ENCODE measurements around the gene GIT1. TPM values are rescaled to one million over a fixed set of nuclear protein-coding genes. Genes with fewer than 3 reads are reported as not detected.

GIT1 gene
- total RNA-seq, 2 donors from 2014 or later, result 30.8 to 33.2 TPM

GRCh38 chr17:29585080-29585751 lies 4.2 kb downstream of the GIT1 start:
- intact Hi-C loops (cut with DNase I, micrococcal nuclease), result no loop called here

GRCh38 chr17:29584452-29585079 lies 4.9 kb downstream of the GIT1 start:
- intact Hi-C loops (cut with DNase I, micrococcal nuclease), result no loop called here
- ATAC-seq, result no peak
- DNase-seq, result peak in 1 of 2 donors; percentile 12

More at GRCh38 chr17:29585080-29585751, 4.2 kb downstream of the GIT1 start:
- DNase-seq (peak in 1 of 2 donors; percentile 19), ATAC-seq (no peak)

DNA sequence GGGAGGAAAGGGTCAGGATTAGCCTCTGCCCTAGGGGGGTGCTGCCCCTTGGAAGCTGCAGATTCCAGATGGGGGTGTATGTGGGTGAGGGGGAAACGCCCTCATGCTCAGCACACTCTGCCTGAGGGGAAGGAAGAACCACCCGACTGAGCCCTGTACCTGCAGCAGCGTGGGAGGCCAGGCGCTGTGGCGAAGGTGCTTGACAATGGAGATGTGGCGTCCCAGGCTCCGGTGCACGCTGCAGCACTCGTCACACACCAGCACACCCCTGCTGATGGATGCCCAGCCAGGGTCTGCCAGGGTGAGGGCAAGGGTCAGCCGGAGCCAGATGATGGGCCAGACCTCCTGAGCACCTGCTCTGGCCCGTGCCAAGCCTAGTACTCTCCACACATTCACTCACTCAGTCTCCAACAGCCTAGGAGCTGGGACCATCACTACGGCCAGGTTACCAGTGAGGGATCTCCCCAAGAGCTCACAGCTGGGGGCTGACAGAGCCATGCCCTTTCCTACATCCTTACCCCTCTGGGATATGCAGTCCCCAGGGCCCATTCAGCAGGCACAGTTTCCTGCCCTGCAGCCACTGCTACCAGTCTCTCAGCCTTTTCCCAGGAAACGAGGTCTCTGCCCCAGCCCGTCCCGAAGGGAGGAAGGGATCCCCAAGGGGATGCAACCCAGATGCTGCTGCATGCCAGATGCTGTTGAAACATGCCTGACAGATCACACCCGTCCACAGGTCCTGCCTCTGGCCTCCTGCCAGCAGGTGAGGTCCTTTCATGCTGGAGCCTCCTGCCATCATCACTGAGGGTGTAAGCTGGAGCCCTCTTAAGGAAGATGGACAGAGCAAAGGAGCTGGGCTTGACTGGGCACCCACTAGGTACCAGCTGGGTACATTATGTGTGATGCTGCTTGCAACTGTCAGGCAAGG lies 5.9 kb downstream of the GIT1 start:
- peak in 1 of 2 donors; percentile 13 for DNase-seq
- intact Hi-C loops (cut with DNase I, micrococcal nuclease), result no loop called here

DNA sequence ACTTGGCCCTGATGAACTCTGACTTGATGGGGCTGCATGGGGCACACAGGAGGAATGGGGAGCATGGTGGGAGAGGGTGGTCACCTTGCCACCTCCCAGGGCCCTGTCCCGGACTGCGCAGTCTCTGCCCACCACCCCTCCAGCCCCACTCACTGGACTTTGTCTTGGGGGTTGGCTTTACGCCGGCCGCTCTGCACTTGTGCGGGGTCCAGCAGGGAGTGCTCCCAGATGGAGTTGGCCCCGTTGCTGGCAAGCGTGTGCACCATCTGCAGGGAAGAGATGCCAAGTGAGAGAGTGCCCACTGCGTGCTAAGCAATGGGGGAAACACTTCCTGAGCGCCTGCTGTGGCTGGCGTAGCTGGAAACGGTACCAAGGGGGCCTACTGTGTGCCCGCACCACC lies 6.7 kb downstream of the GIT1 start:
- intact Hi-C loops (cut with DNase I, micrococcal nuclease), result no loop called here
- DNase-seq, result no peak
- ATAC-seq, result no peak

More for the DNA sequence above, 5.9 kb downstream of the GIT1 start:
- no peak for ATAC-seq

GRCh38 chr17:29582254-29582765 lies 7.1 kb downstream of the GIT1 start:
- DNase-seq (no peak), ATAC-seq (no peak)
- intact Hi-C loops (cut with DNase I, micrococcal nuclease), result no loop called here

GRCh38 chr17:29581583-29582253 lies 7.7 kb downstream of the GIT1 start:
- DNase-seq (peak in 1 of 2 donors; percentile 8), ATAC-seq (no peak)
- intact Hi-C loops (cut with DNase I, micrococcal nuclease), result no loop called here

DNA sequence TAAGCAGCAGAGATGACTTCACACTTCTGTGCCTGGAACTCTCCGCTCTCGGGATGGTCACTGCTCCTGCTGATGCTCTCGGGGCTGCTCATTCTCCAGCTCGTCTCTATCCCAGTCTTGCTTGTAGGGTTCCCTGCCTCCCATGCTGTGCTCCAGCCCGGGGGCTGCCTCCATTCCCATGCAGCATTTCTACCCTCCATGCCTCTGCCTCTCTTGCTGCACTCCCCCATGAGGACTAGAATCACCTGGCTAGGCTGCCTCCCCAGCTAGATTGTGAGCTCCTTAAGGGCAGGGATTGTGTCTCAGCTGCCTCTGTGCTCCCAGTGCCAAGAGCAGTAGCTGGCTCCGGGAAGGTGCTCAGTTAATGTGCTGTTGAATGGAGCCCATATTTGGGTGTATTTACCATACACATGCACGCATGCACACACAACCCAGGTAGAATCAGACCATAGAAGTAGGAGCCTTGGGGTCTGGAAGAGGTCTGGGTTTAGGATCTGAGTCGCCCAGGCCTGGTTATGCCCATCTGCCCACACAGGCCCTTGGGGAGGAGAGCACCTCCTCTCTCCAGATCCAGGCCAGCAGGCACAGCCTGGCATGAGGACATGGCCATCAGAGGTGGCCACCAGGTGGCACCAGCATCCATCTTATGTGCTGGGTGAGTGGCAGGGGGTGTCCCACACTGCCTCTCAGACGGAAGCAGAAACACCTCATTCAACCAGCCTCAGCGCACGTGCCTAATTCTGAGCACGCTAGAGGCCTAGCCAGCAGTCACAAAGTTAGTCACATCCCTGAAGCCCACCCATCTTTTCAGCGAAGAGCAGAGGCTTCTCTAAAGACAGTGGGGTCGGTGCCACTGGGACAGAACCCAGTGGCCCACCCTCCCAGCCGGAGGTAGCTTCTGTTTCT lies 9.3 kb downstream of the GIT1 start:
- intact Hi-C loops (cut with DNase I, micrococcal nuclease), result no loop called here
- ATAC-seq, result peak; percentile 87
- peak; percentile 80 to 92 for DNase-seq

GRCh38 chr17:29578626-29579485 lies 10.6 kb downstream of the GIT1 start:
- intact Hi-C loops (cut with DNase I, micrococcal nuclease), result no loop called here
- no peak for DNase-seq
- no peak for ATAC-seq

DNA sequence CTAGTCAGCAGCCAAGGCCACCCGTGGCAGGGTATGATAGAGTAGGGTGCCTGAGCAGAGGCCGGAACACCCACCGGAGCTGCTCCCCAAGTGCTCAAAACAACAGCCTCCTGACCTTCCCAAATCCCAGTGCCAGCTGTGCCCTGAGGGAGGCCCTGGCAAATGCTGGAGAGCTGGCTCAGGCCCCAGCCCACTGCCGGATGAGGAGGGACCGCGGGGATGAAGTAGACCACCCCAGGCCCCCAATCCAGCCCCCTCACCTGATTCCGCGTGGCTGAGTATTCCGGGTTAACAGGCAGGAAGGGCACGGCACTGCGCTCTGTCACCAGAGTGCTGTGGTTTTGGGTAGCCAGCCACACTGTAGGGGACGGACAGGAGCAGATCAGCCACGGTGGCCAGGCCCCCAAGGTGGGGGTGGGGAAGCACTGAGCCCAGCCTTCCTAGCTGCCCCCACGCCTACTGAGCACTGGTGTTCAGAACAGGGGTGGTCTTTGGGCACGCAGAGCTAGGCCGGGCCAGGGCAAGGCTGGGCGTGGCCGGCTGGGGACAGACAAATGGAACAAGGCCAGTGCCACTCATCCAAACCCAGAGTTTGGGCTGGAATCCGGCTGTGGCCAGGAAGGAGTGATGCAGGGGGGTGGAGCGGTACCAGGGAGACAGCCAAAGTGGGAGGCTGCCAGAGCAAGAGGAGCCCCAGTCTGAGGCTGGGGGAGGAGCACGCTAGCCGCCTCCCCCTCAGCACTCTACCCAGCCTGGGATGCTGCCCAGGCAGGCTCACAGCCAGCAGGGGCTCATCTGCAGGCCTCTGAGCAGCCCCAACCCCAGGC lies 11.8 kb downstream of the GIT1 start:
- ATAC-seq, result no peak
- DNase-seq, result peak in 1 of 2 donors; percentile 8
- intact Hi-C loops (cut with DNase I, micrococcal nuclease), result no loop called here

DNA sequence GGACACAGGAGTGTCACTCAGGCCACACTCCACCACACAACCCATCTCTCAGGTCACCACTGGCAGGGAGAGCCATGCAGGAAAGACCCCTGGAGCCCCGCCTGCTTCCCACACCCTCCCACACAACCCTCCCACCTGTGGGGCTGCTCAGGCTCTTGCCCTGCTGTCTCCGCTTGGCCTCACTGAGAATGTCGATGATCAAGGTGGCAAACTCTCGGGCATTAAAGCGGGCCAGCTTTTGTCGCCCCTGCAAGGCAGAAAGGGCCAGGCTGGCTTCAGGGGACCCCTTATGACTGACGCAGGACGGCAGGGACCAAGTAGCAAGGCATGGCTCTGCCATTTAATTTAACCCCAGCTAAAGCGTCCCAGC lies 12.5 kb downstream of the GIT1 start:
- ATAC-seq, result no peak
- intact Hi-C loops (cut with DNase I, micrococcal nuclease), result no loop called here
- peak in 1 of 2 donors; percentile 3 for DNase-seq

DNA sequence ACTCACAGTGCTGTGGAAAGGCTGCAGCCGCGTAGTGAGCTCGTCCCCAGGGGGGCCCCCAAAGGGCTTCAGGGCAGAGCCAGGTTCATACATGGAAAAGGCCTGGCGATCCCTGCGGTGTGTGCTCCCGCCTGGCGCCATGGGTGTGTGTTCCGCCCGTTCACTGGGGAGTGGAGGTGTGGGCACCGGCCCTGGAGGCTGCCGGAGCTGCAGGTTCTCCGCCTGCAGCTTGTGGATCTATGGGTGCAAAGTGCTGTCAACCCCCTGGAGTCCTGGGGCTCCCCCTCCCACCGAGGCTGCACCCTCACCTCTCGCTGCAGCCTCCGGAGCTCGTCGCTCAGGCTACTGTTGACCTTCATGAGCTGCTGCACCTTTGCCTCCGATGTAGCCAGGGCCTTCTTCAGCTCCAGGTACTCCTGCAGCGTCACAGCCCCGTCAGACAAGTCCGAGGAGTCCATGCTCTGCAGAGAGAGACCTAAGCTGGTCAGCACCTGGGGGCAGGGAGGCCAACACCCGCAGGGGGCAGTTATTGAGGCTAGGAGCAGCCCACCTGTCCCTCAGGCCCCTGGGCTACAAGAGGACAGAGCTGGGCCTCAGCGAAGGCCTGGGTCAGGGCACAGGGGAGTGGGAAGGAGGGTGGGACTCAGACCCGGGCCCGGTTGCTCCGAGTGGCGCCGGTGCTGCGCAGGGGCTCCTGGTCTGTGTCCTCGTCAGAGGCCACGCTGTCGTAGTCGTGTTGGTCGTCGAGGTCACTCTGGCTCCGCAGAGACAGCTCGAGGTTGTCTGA lies 13.0 kb downstream of the GIT1 start:
- ATAC-seq (no peak), DNase-seq (no peak)
- intact Hi-C loops (cut with DNase I, micrococcal nuclease), result no loop called here

DNA sequence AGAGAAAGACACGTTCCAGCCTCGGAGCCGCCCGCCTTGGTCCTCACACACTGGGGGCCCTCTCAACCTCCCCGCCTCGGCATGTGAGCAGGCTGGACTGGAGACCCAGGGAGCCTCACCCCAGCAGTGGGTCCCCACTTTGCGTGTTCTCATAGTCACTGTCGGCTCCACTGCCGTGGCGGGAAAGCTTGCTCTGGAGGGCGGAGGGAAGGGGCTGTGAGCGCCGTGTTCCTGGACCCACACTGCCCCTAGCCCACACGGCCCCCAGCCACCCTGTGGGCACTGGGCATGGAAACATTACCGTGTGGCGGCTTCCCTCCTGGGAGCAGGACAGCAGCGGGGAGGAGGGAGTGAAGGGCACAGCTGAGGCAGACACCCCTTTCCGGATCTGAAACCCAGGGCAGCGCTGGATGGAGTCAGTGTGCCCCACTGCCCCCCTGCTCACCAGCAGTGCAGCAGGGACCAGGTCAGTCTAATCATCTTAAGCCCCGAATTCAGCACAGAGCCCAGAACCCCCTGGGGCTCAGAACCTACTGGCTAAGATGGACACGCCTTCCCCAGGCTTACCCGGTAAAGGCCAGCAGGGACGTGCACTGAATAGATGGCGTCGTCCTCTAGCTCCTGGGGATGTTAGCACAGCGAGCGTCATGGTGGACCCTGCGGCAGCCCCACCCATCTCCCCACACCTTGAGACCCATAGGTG lies 13.8 kb downstream of the GIT1 start:
- intact Hi-C loops (cut with DNase I, micrococcal nuclease), result no loop called here
- peak in 1 of 2 donors; percentile 7 for DNase-seq

DNA sequence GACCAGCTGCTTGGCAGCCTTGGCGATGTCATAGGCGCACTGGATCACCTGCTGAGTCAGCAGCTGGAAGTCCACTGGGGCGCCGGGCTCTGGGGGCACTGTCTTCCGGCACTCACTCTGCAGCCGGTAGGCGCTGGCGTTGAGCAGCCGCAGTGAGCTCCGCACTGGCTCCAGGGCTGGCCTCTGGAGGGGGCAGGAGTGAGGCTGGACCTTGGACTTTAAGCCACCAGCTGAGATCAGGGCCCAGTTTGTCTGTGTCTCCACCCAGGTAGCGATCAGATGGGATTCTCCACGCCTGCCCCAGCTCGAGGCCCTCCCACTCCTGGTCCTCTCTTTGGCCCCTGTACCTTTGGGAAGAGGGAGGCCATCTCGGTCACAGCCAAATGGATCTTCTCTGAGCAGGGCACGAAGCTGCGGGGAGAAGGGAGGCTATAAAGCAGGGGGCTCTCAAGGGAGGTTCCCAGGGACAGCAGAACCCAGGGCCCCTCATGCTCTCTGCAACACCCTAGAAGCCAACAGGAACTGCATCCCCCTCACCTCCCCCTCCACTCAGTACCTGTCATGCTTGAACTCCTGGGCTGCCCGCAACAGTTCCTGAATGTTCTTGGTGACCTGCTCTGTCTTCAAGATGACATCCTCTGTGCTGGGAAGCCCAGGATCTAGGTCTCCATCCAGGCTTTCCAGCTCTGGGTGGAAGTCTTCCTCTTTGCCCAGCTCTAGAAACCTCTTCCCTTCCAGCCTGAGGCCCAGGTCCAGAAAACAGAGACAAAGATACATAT lies 14.5 kb downstream of the GIT1 start:
- ATAC-seq (peak; percentile 89), DNase-seq (peak; percentile 84 to 86)
- intact Hi-C loops (cut with DNase I, micrococcal nuclease), result no loop called here

More for the DNA sequence above, 13.8 kb downstream of the GIT1 start:
- ATAC-seq, result no peak

Measured in left colon (tissue), 2 donors.